ENCODE results near the gene RFPL1. TPM values are rescaled to one million over a fixed set of nuclear protein-coding genes. Genes with fewer than 3 reads are reported as not detected.

RFPL1 gene
- total RNA-seq, 1 donor from 2014 or later: not detected

- no peak for DNase-seq
- TF ChIP-seq CTCF (IDR thresholded peaks at IDR 0.05; ENCODE audit: borderline replicate concordance): no peak
- no peaks in the 10 kb centered on the region for H3K4me1 ChIP-seq
- intact Hi-C loops (cut with micrococcal nuclease): no loop called here
- peaks cover 3% of the 10 kb centered on the region for H3K27me3 ChIP-seq (ENCODE audit: low read depth)
- H3K9me3 ChIP-seq (replicated peaks): no peaks in the 10 kb centered on the region
- H3K27ac ChIP-seq (replicated peaks): no peak overlapping the region
- H3K36me3 ChIP-seq: no peaks in the 10 kb centered on the region
- H3K4me3 ChIP-seq: no peak overlapping the region
Observed at GRCh38 chr22:29451863-29452262, 13.5 kb downstream of the RFPL1 start.

GRCh38 chr22:29454276-29454675 is 15.9 kb downstream of the RFPL1 start:
- TF ChIP-seq CTCF (IDR thresholded peaks at IDR 0.05; ENCODE audit: borderline replicate concordance): no peak
- no peak for DNase-seq
- Histone ChIP-seq H3K36me3 (no peaks in the 10 kb centered on the region), H3K27me3 (ENCODE audit: low read depth) (no peaks in the 10 kb centered on the region), H3K4me1 (no peaks in the 10 kb centered on the region), H3K9me3 (replicated peaks) (no peaks in the 10 kb centered on the region), H3K4me3 (no peak overlapping the region), H3K27ac (replicated peaks) (no peak overlapping the region)
- intact Hi-C loops (cut with micrococcal nuclease): no loop called here

GRCh38 chr22:29456211-29456671 is 17.9 kb downstream of the RFPL1 start:
- TF ChIP-seq CTCF (IDR thresholded peaks at IDR 0.05; ENCODE audit: borderline replicate concordance): no peak
- no peaks in the 10 kb centered on the region for H3K36me3 ChIP-seq
- H3K27me3 ChIP-seq (ENCODE audit: low read depth): peaks cover 3% of the 10 kb centered on the region
- H3K4me1 ChIP-seq: no peaks in the 10 kb centered on the region
- H3K4me3 ChIP-seq: no peak overlapping the region
- intact Hi-C loops (cut with micrococcal nuclease): no loop called here
- no peak for DNase-seq
- no peak overlapping the region for H3K27ac ChIP-seq (replicated peaks)
- no peaks in the 10 kb centered on the region for H3K9me3 ChIP-seq (replicated peaks)

GRCh38 chr22:29457730-29458129 is 19.3 kb downstream of the RFPL1 start:
- Histone ChIP-seq H3K4me1 (no peaks in the 10 kb centered on the region), H3K9me3 (replicated peaks) (no peaks in the 10 kb centered on the region), H3K27me3 (ENCODE audit: low read depth) (peaks cover 3% of the 10 kb centered on the region), H3K4me3 (no peak overlapping the region), H3K36me3 (no peaks in the 10 kb centered on the region), H3K27ac (replicated peaks) (no peak overlapping the region)
- TF ChIP-seq CTCF (IDR thresholded peaks at IDR 0.05; ENCODE audit: borderline replicate concordance): no peak
- no peak for DNase-seq
- intact Hi-C loops (cut with micrococcal nuclease): no loop called here

GRCh38 chr22:29458551-29458950 is 20.2 kb downstream of the RFPL1 start:
- no peak for TF ChIP-seq CTCF (IDR thresholded peaks at IDR 0.05; ENCODE audit: borderline replicate concordance)
- DNase-seq: no peak
- Histone ChIP-seq H3K27ac (replicated peaks) (no peak overlapping the region), H3K4me1 (no peaks in the 10 kb centered on the region), H3K27me3 (ENCODE audit: low read depth) (peaks cover 3% of the 10 kb centered on the region), H3K4me3 (no peak overlapping the region), H3K9me3 (replicated peaks) (no peaks in the 10 kb centered on the region), H3K36me3 (no peaks in the 10 kb centered on the region)
- intact Hi-C loops (cut with micrococcal nuclease): no loop called here

- H3K4me1 ChIP-seq: no peaks in the 10 kb centered on the region
- no peak for TF ChIP-seq CTCF (IDR thresholded peaks at IDR 0.05; ENCODE audit: borderline replicate concordance)
- no peak for DNase-seq
- H3K4me3 ChIP-seq: no peak overlapping the region
- H3K9me3 ChIP-seq (replicated peaks): no peaks in the 10 kb centered on the region
- H3K27me3 ChIP-seq (ENCODE audit: low read depth): peaks cover 3% of the 10 kb centered on the region
- H3K36me3 ChIP-seq: no peaks in the 10 kb centered on the region
- H3K27ac ChIP-seq (replicated peaks): no peak overlapping the region
- intact Hi-C loops (cut with micrococcal nuclease): no loop called here
Observed at GRCh38 chr22:29459773-29460172, 21.4 kb downstream of the RFPL1 start.
